A549 (cell line): ENCODE measurements around the gene PCDHB3.
A peak's percentile ranks its signal among the peaks of the same experiment; 100 is the strongest.

Source experiments
- FOSB ChIP-seq: fragments of 250-450 bp; sonication (Bioruptor Pico); IDR thresholded peaks from 2 replicates; pipeline ENCODE4 v1.5.0; 2020; ENCODE audit warnings: mild to moderate bottlenecking, moderate library complexity
- MYC ChIP-seq: IDR thresholded peaks from 2 replicates; pipeline ENCODE4 v1.6.1; 2012; ENCODE audit warnings: mild to moderate bottlenecking, inconsistent platforms, low read length, improper control_type of control experiment, borderline replicate concordance
- POLR2A ChIP-seq: IDR thresholded peaks from 2 replicates; pipeline ENCODE4 v1.6.1; 2012; ENCODE audit warnings: mild to moderate bottlenecking, low read length
- POLR2AphosphoS2 ChIP-seq: conservative IDR thresholded peaks from 2 replicates; pipeline ENCODE4 v1.6.1; 2012; ENCODE audit warnings: low read length, improper control_type of control experiment, inconsistent platforms
- RAD21 ChIP-seq, 2 experiments: fragments of >200 bp in 1 of 2; sonication (Bioruptor Twin) in 1 of 2; formaldehyde crosslinking in 1 of 2; IDR thresholded peaks in 1 of 2; conservative IDR thresholded peaks in 1 of 2; 2 replicates in 1 of 2; 3 replicates in 1 of 2; pipeline ENCODE4 v1.6.1; 2012 to 2018; ENCODE audit warnings: inconsistent platforms in 1 of 2
- RFX5 ChIP-seq: fragments of 450-650 bp; IDR thresholded peaks from 2 replicates; pipeline ENCODE4 v1.7.1; 2014; ENCODE audit warnings: antibody characterized with exemption, mild to moderate bottlenecking, moderate library complexity
- RNF2 ChIP-seq: fragments of 200-600 bp; sonication (generic); IDR thresholded peaks from 2 replicates; pipeline ENCODE4 v1.6.1; 2016; ENCODE audit warnings: low read depth, mild to moderate bottlenecking, antibody characterized with exemption, moderate library complexity, borderline replicate concordance
- TF ChIP-seq, protein P1 (sequence below): fragments of >200 bp; sonication (Bioruptor Twin); formaldehyde crosslinking; IDR thresholded peaks from 3 replicates; pipeline ENCODE4 v1.5.1; 2016
- TF ChIP-seq, protein P2 (sequence below): fragments of 450-650 bp; IDR thresholded peaks from 2 replicates; pipeline ENCODE4 v1.6.1; 2014; ENCODE audit warnings: antibody characterized with exemption

DNA sequence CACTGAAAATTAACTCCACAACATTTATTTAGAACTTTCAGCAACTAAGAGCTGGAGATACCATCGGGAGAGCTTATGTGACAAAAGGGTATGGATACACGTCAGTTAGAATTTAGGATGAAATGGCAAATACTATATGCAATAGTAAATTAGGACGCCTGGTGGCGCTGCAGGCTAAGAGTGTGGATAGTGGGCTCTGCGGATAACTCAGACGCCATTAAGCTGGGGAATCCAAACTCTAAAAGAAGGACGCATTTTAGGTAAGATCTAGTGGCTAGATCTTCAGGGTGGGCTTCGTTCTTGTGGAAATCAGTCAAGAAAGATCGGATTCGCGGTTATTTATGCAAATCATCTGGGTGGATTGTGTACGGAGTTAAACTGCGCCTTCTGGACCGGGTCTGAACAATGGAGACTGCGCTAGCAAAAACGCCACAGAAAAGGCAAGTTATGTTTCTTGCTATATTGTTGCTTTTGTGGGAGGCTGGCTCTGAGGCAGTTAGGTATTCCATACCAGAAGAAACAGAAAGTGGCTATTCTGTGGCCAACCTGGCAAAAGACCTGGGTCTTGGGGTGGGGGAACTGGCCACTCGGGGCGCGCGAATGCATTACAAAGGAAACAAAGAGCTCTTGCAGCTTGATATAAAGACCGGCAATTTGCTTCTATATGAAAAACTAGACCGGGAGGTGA, 34.9 kb downstream of the PCDHB3 start, which contains the start of gene PCDHB5:
- TF ChIP-seq POLR2A = no peak
- TF ChIP-seq, protein P1, sequence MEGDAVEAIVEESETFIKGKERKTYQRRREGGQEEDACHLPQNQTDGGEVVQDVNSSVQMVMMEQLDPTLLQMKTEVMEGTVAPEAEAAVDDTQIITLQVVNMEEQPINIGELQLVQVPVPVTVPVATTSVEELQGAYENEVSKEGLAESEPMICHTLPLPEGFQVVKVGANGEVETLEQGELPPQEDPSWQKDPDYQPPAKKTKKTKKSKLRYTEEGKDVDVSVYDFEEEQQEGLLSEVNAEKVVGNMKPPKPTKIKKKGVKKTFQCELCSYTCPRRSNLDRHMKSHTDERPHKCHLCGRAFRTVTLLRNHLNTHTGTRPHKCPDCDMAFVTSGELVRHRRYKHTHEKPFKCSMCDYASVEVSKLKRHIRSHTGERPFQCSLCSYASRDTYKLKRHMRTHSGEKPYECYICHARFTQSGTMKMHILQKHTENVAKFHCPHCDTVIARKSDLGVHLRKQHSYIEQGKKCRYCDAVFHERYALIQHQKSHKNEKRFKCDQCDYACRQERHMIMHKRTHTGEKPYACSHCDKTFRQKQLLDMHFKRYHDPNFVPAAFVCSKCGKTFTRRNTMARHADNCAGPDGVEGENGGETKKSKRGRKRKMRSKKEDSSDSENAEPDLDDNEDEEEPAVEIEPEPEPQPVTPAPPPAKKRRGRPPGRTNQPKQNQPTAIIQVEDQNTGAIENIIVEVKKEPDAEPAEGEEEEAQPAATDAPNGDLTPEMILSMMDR = peak; percentile 36; the same call in 2 of the 3 replicates
- TF ChIP-seq FOSB (CRISPR knock-in tag) = no peak
- TF ChIP-seq MYC = no peak
- no peak for TF ChIP-seq POLR2AphosphoS2
- TF ChIP-seq, protein P2, sequence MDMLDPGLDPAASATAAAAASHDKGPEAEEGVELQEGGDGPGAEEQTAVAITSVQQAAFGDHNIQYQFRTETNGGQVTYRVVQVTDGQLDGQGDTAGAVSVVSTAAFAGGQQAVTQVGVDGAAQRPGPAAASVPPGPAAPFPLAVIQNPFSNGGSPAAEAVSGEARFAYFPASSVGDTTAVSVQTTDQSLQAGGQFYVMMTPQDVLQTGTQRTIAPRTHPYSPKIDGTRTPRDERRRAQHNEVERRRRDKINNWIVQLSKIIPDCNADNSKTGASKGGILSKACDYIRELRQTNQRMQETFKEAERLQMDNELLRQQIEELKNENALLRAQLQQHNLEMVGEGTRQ = no peak
- no peak for TF ChIP-seq RNF2
- no peak for TF ChIP-seq RFX5
- TF ChIP-seq RAD21 (conservative IDR thresholded peaks at IDR 0.05 in 1 of 2, IDR thresholded peaks at IDR 0.05 in 1 of 2) = peak in 1 of 2 experiments; percentile 54; a peak in 2 of 5 replicates
